SU-DHL-6 (cell line): Measurements from ENCODE around the gene FMN1.

ENCODE experiments used
- EZH2phosphoT487 ChIP-seq: fragments of 200-600 bp; sonication (generic), shearing (Covaris generic); conservative IDR thresholded peaks from 2 replicates; pipeline ENCODE4 v1.6.1; 2018; ENCODE audit warnings: mild to moderate bottlenecking, antibody characterized with exemption, low read length, moderate library complexity, mixed read lengths
- TF ChIP-seq, protein P1 (sequence below): fragments of 200-600 bp; sonication (generic); IDR thresholded peaks from one replicate; pipeline ENCODE4 v1.5.1; 2017; ENCODE audit warnings: antibody characterized with exemption, mild to moderate bottlenecking, low read length, moderate library complexity; ENCODE audit not compliant: insufficient read depth, poor library complexity, severe bottlenecking

DNA sequence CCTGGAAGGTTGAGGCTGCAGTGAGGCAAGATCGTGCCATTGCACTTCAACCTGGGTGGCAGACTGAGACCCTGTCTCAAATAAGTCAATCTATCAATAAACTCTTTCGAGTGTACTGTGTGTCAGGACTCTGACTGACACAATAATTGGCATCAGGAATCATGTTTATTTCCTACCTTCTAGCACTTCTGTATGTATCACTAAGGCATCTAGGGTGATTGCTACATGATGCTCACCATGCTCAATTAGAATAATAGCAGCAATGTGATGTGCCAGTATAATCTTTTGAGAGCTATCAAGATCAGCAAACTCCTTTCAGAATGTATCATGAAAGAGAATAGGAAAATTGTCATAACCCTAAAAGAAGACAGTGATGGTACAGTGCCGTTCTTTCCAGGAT, 95.3 kb downstream of the FMN1 start:
- TF ChIP-seq, protein P1, sequence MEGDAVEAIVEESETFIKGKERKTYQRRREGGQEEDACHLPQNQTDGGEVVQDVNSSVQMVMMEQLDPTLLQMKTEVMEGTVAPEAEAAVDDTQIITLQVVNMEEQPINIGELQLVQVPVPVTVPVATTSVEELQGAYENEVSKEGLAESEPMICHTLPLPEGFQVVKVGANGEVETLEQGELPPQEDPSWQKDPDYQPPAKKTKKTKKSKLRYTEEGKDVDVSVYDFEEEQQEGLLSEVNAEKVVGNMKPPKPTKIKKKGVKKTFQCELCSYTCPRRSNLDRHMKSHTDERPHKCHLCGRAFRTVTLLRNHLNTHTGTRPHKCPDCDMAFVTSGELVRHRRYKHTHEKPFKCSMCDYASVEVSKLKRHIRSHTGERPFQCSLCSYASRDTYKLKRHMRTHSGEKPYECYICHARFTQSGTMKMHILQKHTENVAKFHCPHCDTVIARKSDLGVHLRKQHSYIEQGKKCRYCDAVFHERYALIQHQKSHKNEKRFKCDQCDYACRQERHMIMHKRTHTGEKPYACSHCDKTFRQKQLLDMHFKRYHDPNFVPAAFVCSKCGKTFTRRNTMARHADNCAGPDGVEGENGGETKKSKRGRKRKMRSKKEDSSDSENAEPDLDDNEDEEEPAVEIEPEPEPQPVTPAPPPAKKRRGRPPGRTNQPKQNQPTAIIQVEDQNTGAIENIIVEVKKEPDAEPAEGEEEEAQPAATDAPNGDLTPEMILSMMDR: no peak
- TF ChIP-seq EZH2phosphoT487: no peak
